DND-41 (cell line): Measurements from ENCODE around the gene CPEB2.

Experiments
- EZH2 ChIP-seq: IDR thresholded peaks from 3 replicates; pipeline ENCODE4 v1.6.1; 2012; ENCODE audit warnings: borderline replicate concordance, low read depth, mild to moderate bottlenecking, moderate library complexity, low read length, inconsistent platforms; ENCODE audit not compliant: severe bottlenecking
- TF ChIP-seq, protein P1 (sequence below): IDR thresholded peaks from 2 replicates; pipeline ENCODE4 v1.5.1; 2012; ENCODE audit warnings: borderline replicate concordance, low read length, moderate library complexity, mild to moderate bottlenecking; ENCODE audit not compliant: poor library complexity, severe bottlenecking; ENCODE audit errors: extremely low read depth

GRCh38 chr4:15116509-15117079 is 114.3 kb downstream of the CPEB2 start:
- TF ChIP-seq, protein P1, sequence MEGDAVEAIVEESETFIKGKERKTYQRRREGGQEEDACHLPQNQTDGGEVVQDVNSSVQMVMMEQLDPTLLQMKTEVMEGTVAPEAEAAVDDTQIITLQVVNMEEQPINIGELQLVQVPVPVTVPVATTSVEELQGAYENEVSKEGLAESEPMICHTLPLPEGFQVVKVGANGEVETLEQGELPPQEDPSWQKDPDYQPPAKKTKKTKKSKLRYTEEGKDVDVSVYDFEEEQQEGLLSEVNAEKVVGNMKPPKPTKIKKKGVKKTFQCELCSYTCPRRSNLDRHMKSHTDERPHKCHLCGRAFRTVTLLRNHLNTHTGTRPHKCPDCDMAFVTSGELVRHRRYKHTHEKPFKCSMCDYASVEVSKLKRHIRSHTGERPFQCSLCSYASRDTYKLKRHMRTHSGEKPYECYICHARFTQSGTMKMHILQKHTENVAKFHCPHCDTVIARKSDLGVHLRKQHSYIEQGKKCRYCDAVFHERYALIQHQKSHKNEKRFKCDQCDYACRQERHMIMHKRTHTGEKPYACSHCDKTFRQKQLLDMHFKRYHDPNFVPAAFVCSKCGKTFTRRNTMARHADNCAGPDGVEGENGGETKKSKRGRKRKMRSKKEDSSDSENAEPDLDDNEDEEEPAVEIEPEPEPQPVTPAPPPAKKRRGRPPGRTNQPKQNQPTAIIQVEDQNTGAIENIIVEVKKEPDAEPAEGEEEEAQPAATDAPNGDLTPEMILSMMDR, result no peak
- TF ChIP-seq EZH2, result no peak
